Stimulated activated CD8-positive, alpha-beta memory T cell treated with anti-CD3 and anti-CD28 coated beads, Interleukin-12 subunit alpha, Interleukin-12 subunit beta, amount 100 ng/mL, for 4 hours (primary cell): Measurements from ENCODE around the gene CBLB.

Experiments
- DNase-seq: peaks from one replicate; pipeline ENCODE4 v3.0.0-alpha.2; 2020; ENCODE audit warnings: low read depth

The CBLB gene

DNA sequence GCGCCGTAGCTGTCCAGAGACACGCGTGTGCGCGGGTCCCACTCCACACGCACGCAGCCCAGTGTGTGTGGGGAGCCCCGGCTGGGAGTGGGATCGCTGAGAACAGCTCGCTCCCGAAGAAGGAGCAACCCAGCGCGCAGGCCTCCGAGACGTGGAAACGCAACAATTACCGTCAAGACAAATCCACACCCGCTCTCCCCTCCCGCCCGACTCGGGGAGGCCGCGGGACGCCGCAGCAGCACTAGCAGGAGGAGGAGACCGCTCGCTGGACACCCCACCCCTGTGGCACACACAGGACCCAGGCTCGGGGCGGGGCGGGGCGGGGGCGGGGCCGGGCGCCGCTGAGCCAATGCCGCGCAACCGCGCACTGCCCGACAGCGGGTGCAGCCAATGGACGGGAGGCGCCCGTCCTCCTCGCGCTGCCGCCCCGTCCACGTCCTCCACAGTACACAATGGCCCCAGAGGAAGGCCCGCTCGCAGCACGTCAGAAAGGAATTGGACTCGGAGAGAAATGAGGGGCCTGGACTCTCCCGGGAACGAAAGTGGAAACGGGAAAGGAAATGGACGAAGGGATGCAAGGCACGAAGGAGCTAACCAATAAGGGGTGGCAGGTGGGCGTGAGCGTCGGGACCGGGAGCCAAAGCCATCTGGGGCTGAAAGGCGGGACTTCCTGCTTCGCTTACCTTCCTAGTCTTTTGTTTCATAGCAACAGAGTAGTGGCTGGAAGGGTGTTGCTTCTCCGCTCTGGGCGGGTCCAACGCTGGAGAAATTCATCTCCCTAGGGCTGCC, at the start of gene CBLB:
Gene CBLB (minus strand): TSS at position 271 of the 789 bp plus-strand sequence. CDS start 1,435 bp downstream, outside the sequence.
- peak; percentile 79 for DNase-seq

- DNase-seq, result no peak
Observed at GRCh38 chr3:105916767-105917166, 48.0 kb upstream of the CBLB start.

- DNase-seq, result no peak
Observed at GRCh38 chr3:105915524-105915923, 46.7 kb upstream of the CBLB start.

GRCh38 chr3:105913616-105914015, 44.8 kb upstream of the CBLB start:
- DNase-seq, result no peak

- DNase-seq, result no peak
Observed at GRCh38 chr3:105912891-105913290, 44.1 kb upstream of the CBLB start.

GRCh38 chr3:105911496-105911895, 42.7 kb upstream of the CBLB start:
- no peak for DNase-seq

- no peak for DNase-seq
Observed at GRCh38 chr3:105907777-105908176, 39.0 kb upstream of the CBLB start.

DNA sequence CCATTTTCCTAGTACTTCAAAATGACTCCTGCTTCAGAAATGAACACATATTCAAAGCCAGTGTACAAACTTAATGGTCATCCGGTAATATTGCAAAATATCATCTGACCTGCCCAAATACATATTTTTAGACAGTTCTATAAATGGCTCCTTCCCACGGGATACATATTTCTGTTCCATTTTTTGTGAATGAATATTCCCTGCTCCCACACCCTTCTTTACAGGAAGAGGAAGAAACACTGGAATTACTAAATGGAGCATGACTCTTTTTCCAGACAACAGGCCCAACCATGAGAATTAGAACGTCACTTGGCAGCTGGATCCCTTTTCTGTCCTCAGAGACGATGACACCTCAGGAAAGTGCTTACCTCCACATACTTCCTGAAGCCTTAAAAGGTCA, 38.0 kb upstream of the CBLB start:
- DNase-seq, result no peak

DNA sequence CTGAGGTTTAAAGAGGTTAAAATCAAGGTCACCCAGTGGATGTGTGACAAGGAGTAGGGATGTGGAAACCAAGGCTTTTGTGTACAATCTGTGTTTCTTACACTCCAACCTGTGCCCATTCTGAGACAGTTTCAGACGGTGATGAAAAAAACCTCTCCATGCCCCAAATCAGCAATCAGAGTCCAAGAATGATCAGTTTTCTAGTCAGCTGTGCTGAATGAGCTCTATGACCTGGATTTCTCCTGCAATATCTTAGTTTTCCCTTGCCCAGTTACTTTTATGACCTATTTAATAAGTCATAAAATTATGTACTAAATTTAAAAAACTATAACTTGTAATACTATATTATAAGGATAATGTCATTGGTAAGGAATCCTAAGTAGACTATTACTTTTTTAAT, 37.5 kb upstream of the CBLB start:
- DNase-seq, result no peak

GRCh38 chr3:105905328-105905727, 36.5 kb upstream of the CBLB start:
- no peak for DNase-seq

- DNase-seq, result no peak
Observed at GRCh38 chr3:105904678-105905284, 36.0 kb upstream of the CBLB start.

DNA sequence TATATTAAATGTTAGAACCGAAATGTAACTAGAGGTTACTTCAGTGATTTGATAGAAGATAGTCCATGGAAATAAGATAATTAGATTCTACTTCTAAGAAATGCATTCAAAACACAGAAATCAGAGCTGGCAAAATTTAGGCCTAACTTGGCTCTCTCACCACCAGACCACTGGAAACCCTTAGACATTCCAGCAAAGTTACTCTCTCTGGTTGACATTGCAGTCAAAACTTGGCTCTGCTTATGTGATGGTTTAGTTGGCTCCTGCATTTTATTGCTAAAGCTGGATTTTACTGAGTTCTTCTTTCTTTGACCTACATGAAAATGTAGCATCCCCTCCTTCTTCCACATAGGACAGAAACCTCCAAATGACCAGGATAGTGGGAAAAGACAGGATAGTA, 35.4 kb upstream of the CBLB start:
- no peak for DNase-seq

DNA sequence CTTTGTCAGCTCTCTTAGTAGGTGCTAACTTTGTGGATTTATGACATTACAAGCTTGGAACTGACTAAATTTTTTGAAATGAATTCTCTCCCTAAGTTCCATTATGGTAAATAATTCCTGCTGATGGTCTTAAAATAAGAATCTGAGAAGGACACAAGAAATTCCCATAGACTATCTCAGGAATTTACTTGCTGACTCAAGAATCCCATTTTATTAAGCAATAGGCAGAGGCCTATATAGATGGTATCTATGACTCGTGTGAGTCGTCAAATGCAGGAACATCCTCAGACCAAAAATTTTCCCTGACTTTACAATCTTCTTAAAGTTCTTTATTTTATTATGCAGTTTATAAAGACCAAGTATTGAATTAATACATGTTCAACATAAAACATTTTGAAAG, 30.7 kb upstream of the CBLB start:
- DNase-seq, result no peak

- DNase-seq, result no peak
Observed at GRCh38 chr3:105891101-105891500, 22.3 kb upstream of the CBLB start.

DNA sequence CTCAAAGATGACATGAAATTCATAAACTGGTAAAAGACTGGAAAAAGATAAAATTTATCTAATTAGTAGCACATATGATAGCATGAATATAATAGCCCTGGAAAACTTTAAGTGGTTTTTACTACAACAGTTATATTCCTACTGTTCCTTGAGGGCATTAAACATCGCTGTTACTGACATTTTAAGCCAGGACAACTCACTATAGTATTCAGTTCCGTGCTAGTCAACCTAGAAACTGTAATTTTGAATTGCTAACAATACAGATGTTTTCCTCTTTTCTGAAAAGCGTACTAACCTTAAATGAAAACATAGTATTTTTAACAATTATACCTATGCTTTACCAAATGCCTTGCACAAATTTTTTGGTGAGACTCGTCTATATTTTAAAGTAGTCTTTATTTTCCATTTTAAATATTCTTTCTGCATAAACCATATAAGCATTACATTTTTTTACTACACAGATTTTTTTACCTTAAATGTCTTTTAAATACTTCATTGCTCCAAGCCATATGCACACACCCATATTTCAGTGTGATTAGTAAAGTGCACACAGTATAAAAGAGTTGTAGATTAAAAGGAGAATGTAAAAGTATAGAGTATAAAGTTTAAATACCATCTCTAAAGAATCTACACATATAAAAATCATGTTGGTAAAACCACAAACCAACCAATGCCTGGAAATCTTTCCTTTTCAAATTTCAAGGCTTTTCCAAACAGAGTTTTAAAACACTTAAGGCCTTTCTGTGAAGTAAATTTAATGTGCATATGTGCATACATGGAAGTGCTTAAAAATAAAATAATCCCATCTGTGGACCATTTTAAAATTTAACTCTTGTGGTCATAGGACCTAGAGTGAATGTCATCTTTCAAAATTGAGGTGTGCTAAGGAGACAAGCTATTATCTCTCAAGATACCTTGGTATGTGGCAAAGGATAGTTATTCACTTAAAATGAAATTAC, 20.1 kb upstream of the CBLB start:
- DNase-seq, result no peak

- no peak for DNase-seq
Observed at GRCh38 chr3:105885256-105885655, 16.4 kb upstream of the CBLB start.

GRCh38 chr3:105883798-105884377, 15.1 kb upstream of the CBLB start:
- DNase-seq, result no peak

- no peak for DNase-seq
Observed at GRCh38 chr3:105880681-105881290, 12.0 kb upstream of the CBLB start.

DNA sequence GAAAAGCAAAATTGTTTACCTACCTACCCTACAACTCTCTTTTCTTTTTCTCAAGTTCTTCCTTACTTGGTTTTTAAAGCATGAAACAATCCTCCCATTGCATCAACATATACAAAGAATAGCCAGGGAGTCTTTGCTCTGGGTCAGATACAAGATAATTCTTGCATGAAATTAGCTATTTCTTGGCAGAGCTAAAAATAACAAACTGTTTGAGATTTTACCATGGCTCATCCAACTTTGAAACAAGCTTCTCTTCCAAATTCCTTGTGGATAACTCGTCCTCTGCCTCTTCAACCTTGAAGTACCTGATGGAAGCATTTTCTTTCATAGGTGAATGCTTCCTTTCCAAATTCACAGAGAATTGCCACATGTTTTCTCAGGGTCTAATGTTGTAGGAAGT, 9.2 kb upstream of the CBLB start:
- no peak for DNase-seq

- DNase-seq, result no peak
Observed at GRCh38 chr3:105877336-105877910, 8.6 kb upstream of the CBLB start.

GRCh38 chr3:105876780-105877327, 8.0 kb upstream of the CBLB start:
- DNase-seq, result no peak
